RWPE1 (cell line): Measurements from ENCODE around the gene CYP51A1.
"Not testable (repeated sequence)": the region's sequence is repeated elsewhere in the genome, so short reads cannot be mapped to it uniquely, and the experiment has no call there.

ENCODE experiments used
- CTCF ChIA-PET: fragments of 350-600 bp; sonication (Branson Sonifier 250); formaldehyde crosslinking; extraction: SDS; loops from one replicate; lab custom pipeline; 2021; lab: Yijun Ruan, JAX
- POLR2A ChIA-PET: fragments of 400-600 bp; formaldehyde crosslinking; extraction: SDS; loops from one replicate; lab custom pipeline; 2020; ENCODE audit warnings: antibody characterized with exemption; ENCODE audit not compliant: low non-redundant PET; lab: Yijun Ruan, JAX
- DNase-seq: peaks from one replicate; pipeline ENCODE4 v3.0.0; 2012; ENCODE audit warnings: low spot score
- H3K27ac ChIP-seq: fragments of 450-650 bp; 2 replicates; pipeline ENCODE4 v1.5.1; 2017
- TF ChIP-seq, protein P1 (sequence below): fragments of 450-650 bp; conservative IDR thresholded peaks from 2 replicates; pipeline ENCODE4 v1.5.1; 2017; ENCODE audit warnings: low read depth, mild to moderate bottlenecking

The CYP51A1 gene

DNA sequence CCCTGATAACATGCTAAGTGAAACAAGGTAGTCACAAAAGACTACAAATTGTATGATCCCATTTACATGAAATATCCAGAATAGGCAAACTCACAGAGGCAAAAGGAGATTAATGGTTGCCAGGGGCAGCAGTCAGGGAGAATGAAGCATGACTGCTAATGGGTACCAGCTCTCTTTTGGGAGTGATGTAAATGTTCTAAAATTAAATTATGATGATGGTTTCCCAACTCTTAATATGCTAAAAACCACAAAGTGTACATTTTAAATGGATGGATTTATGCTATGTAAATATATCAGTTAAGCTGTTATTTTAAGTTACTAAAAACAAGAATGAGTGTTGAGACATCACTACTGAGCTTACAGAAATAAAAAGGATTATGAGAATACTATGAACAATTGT, 12.6 kb downstream of the CYP51A1 start:
- no peak overlapping the region for H3K27ac ChIP-seq
- ChIA-PET POLR2A (no interaction called here), CTCF (no interaction called here)
- no peak for DNase-seq
- TF ChIP-seq, protein P1, sequence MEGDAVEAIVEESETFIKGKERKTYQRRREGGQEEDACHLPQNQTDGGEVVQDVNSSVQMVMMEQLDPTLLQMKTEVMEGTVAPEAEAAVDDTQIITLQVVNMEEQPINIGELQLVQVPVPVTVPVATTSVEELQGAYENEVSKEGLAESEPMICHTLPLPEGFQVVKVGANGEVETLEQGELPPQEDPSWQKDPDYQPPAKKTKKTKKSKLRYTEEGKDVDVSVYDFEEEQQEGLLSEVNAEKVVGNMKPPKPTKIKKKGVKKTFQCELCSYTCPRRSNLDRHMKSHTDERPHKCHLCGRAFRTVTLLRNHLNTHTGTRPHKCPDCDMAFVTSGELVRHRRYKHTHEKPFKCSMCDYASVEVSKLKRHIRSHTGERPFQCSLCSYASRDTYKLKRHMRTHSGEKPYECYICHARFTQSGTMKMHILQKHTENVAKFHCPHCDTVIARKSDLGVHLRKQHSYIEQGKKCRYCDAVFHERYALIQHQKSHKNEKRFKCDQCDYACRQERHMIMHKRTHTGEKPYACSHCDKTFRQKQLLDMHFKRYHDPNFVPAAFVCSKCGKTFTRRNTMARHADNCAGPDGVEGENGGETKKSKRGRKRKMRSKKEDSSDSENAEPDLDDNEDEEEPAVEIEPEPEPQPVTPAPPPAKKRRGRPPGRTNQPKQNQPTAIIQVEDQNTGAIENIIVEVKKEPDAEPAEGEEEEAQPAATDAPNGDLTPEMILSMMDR = no peak

DNA sequence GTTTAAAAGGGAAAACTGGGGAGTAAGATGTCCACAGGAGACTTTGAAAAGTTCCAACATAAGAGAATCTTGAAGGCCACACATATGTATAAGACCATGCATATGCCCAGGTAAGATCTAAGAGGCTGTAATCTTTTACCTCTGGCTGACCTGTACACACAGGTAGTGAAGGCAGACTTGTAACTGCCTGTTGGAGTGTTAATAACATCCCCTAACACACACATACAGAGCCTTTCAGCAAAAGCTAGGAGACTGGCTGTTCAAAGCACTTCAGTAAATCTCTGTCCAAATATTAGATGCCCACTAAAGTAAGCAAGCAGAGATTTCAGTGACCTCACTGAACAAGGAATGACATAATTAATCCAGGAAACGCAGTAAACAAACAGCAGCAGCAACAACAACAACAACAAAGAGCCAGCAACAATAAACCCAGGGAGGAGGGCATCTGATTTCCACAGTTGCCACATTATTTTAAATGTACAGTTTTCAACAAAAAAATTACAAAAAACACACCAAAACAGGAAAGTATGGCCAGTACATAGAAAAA, 15.0 kb downstream of the CYP51A1 start:
- TF ChIP-seq, protein P1 = no peak
- ChIA-PET CTCF (interaction anchor here (0.6 kb wide), 1 partner anchor 13 kb away, joined by 3 read pairs; no protein-coding TSS in a partner anchor), POLR2A (no interaction called here)
- DNase-seq = no peak
- no peak overlapping the region for H3K27ac ChIP-seq

DNA sequence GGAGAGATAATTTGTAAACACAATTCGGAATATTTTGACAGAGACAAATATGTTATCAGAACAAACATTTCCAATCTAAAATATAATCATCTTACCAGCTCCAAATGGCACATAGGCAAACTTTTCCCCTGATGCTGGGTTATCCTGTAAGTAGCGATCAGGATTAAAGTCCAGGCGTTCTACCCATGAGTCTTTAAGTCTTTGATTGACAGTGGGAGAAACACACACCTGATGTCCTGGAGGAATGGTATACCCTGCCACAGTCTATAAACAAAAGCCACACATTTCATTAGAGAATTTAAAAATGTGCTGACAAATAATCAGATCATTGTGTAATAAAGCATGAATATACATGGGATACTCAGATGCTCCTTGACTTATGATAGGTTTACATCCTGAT, 17.3 kb downstream of the CYP51A1 start:
- no peak overlapping the region for H3K27ac ChIP-seq
- CTCF ChIA-PET = interaction anchor here (0.6 to 1.1 kb wide), 2 partner anchors 62 to 287 kb away, joined by 3 read pairs; partner anchors contain the start of gene LRRD1
- TF ChIP-seq, protein P1 = no peak
- POLR2A ChIA-PET = no interaction called here
- DNase-seq = no peak

DNA sequence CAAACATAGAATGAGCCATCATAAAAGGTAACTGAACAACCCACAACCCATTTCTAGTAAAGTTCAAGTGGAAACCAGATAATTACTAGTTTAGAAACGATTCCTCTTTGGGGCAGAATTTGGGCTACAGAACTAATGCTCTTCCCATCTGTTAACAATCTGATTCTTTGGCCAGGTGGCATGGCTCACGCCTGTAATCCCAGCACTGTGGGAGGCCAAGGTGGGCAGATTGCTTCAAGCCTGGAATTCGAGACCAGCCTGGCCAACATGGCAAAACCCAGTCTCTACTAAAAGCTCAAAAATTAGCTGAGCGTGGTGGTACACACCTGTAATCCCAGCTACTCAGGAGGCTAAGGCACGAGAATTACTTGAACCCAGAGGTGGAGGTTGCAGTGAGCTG, 18.5 kb downstream of the CYP51A1 start:
- ChIA-PET CTCF (interaction anchor here (0.8 to 1.3 kb wide), 2 partner anchors 18 to 55 kb away, joined by 3 to 4 read pairs; partner anchors contain the start of gene CYP51A1), POLR2A (no interaction called here)
- TF ChIP-seq, protein P1 = no peak
- no peak overlapping the region for H3K27ac ChIP-seq
- DNase-seq = no peak

DNA sequence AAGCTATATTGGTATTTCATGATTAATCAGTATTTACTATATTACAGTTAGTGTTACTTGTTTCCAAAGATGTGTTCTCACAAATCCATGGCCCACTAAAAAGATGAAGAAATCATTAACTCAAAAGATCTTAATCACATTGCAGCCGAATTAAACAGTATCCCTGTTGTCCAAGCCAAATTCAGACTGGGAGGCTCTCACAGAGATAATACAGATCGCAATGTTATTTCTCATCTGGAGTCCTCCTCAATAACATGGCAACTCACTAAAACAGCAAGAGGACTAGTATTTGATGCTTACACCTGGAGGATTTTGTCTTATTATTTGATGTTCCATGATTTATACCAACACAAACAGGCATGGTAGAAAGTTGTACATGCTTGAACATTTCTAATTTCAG, 23.4 kb downstream of the CYP51A1 start:
- TF ChIP-seq, protein P1 = no peak
- CTCF ChIA-PET = no interaction called here

DNA sequence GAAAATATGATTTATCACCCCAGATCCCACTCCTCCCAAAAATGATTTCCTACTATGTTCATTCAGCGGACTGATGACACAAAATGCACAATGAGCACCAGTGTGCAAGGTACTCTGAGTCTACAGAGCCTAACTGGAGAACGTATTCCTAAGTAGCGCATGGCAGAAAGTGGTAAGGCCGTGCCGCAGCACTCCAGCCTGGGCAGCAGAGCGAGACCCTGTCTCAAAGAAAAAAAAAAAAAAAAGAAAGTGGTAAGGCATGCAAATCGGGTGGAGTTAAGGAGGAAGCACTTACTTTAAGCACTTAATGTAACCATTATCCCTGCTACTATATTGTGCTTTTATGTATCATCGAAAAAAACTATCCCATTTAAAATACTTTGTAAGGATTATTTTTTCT, 25.5 kb downstream of the CYP51A1 start:
- H3K27ac ChIP-seq = no peak overlapping the region
- DNase-seq = no peak
- ChIA-PET POLR2A (no interaction called here), CTCF (no interaction called here)
- TF ChIP-seq, protein P1 = no peak

More for the DNA sequence above, 23.4 kb downstream of the CYP51A1 start:
- no peak for DNase-seq
- no peak overlapping the region for H3K27ac ChIP-seq
- POLR2A ChIA-PET = no interaction called here

DNA sequence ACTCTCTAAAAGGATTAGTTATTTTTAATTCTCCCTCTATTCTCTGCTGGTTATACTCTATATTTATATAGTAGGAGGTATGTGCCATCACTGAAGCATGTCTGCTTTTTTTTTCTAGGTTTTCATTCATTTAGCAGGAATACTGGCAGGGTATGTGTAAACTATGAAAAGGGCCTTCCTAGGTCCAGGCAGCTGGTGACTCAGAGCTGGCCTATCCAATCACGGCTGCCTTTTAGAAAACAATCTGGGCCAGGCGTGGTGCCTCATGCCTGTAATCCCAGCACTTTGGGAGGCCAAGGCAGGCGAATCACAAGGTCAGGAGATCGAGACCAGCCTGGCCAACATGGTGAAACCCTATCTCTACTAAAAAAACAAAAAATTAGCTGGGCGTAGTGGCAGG, 31.4 kb downstream of the CYP51A1 start:
- POLR2A ChIA-PET, H3K27ac ChIP-seq, DNase-seq: not testable (repeated sequence)
- CTCF ChIA-PET = interaction anchor here (0.6 kb wide), 1 partner anchor 28 kb away, joined by 3 read pairs; no protein-coding TSS in a partner anchor
